Tibial nerve (tissue), 4 donors: Measurements from ENCODE around the gene TPRG1L. TPM values are rescaled to one million over a fixed set of nuclear protein-coding genes. Genes with fewer than 3 reads are reported as not detected.

Experiments
- DNase-seq, 2 donors: peaks; one replicate each; pipeline ENCODE4 v3.0.0-alpha.2; 2019; ENCODE audit warnings: low spot score in 2 of 2
- H3K27ac ChIP-seq, 4 donors: fragments of 200-600 bp; sonication (generic) in 3 of 4; one replicate each; pipeline ENCODE4 v1.5.1; 2017 to 2019; ENCODE audit warnings: mild to moderate bottlenecking in 1 of 4
- H3K27me3 ChIP-seq, 2 donors: fragments of 200-600 bp; sonication (generic) in 1 of 2; one replicate each; pipeline versions ENCODE4 v1.5.1 to v1.6.0; 2017 to 2019
- H3K36me3 ChIP-seq, 3 donors: fragments of 200-600 bp; sonication (generic); one replicate each; pipeline ENCODE4 v1.5.1; 2018 to 2019
- H3K4me1 ChIP-seq, 4 donors: fragments of 200-600 bp; sonication (generic) in 3 of 4; one replicate each; pipeline ENCODE4 v1.5.1; 2017 to 2019
- H3K4me3 ChIP-seq, 4 donors: fragments of 200-600 bp; sonication (generic) in 3 of 4; one replicate each; pipeline ENCODE4 v1.5.1; 2017 to 2019; ENCODE audit warnings: mild to moderate bottlenecking in 1 of 4, moderate library complexity in 1 of 4
- H3K9me3 ChIP-seq, 4 donors: fragments of 200-600 bp; sonication (generic) in 3 of 4; one replicate each; pipeline ENCODE4 v1.5.1; 2017 to 2019
- CTCF ChIP-seq, 5 experiments: fragments of 200-600 bp in 3 of 5; fragments of 450-650 bp in 2 of 5; sonication (generic) in 3 of 5; IDR thresholded peaks; one replicate each; pipeline ENCODE4 v1.5.1; 2016 to 2019; ENCODE audit warnings: antibody characterized with exemption in 5 of 5, mild to moderate bottlenecking in 3 of 5, moderate library complexity in 2 of 5
- EP300 ChIP-seq, 2 donors: sonication (generic); formaldehyde crosslinking; IDR thresholded peaks; one replicate each; pipeline ENCODE4 v1.6.1; 2017; ENCODE audit warnings: antibody characterized with exemption in 2 of 2, mild to moderate bottlenecking in 1 of 2
- POLR2A ChIP-seq, 2 donors: fragments of 450-650 bp; IDR thresholded peaks; one replicate each; pipeline ENCODE4 v1.6.1; 2017; ENCODE audit warnings: antibody characterized with exemption in 2 of 2, mild to moderate bottlenecking in 2 of 2, moderate library complexity in 2 of 2
- WGBS, 2 donors: methylation state at CpG; one replicate each; pipeline ENCODE4 v1.1.5; 2018; 5-methylcytosine and 5-hydroxymethylcytosine counted together
- total RNA-seq, 4 donors: library from RNA; depleted of rRNA; stranded (reverse); fragments of >200 nt; gene quantifications; one replicate each; pipeline ENCODE4 v1.1.0, GENCODE V29; 2016

Gene TPRG1L
- total RNA-seq, 4 donors from 2014 or later, result 26.7 to 39.8 (median 34.7) TPM

GRCh38 chr1:3604468-3604974 lies 20.3 kb upstream of the TPRG1L start:
- 82 to 89% methylated on average over 7 to 8 of the region's 8 CpGs for WGBS, 2 donors
- no peak overlapping the region for H3K27ac ChIP-seq
- H3K4me1 ChIP-seq, result peaks cover 0 to 4% (median 0%) of the 10 kb centered on the region in 4 donors
- peaks cover 0 to 4% of the 10 kb centered on the region in 2 donors for H3K27me3 ChIP-seq
- H3K4me3 ChIP-seq, result no peak overlapping the region
- no peak for DNase-seq
- no peaks in the 10 kb centered on the region for H3K9me3 ChIP-seq
- H3K36me3 ChIP-seq, result no peaks in the 10 kb centered on the region
- TF ChIP-seq POLR2A (IDR thresholded peaks at IDR 0.05) (no peak), EP300 (IDR thresholded peaks at IDR 0.05) (no peak), CTCF (IDR thresholded peaks at IDR 0.05) (no peak)

GRCh38 chr1:3604997-3605823 lies 19.6 kb upstream of the TPRG1L start:
- TF ChIP-seq CTCF (IDR thresholded peaks at IDR 0.05) (no peak), EP300 (IDR thresholded peaks at IDR 0.05) (no peak), POLR2A (IDR thresholded peaks at IDR 0.05) (no peak)
- Histone ChIP-seq H3K36me3 (no peaks in the 10 kb centered on the region), H3K9me3 (no peaks in the 10 kb centered on the region), H3K4me1 (peaks cover 0 to 11% (median under 1%) of the 10 kb centered on the region in 4 donors), H3K27me3 (peaks cover 0 to 11% of the 10 kb centered on the region in 2 donors), H3K27ac (no peak overlapping the region), H3K4me3 (no peak overlapping the region)
- WGBS, 2 donors, result 86 to 91% methylated on average over 7 of the region's 7 CpGs
- DNase-seq, result no peak

GRCh38 chr1:3606779-3607702 lies 17.8 kb upstream of the TPRG1L start:
- WGBS, 2 donors, result 85 to 87% methylated on average over 22 to 23 of the region's 23 CpGs
- no peak overlapping the region for H3K27ac ChIP-seq
- no peak for DNase-seq
- no peak overlapping the region for H3K4me3 ChIP-seq
- TF ChIP-seq POLR2A (IDR thresholded peaks at IDR 0.05), result no peak
- no peak for TF ChIP-seq EP300 (IDR thresholded peaks at IDR 0.05)
- TF ChIP-seq CTCF (IDR thresholded peaks at IDR 0.05), result no peak
- peaks cover 0 to 29% (median 15%) of the 10 kb centered on the region in 4 donors for H3K4me1 ChIP-seq
- H3K36me3 ChIP-seq, result no peaks in the 10 kb centered on the region
- no peaks in the 10 kb centered on the region for H3K9me3 ChIP-seq
- H3K27me3 ChIP-seq, result peaks cover 0 to 27% of the 10 kb centered on the region in 2 donors

GRCh38 chr1:3607703-3608065 lies 17.1 kb upstream of the TPRG1L start:
- WGBS, 2 donors, result 78 to 79% methylated on average over 14 to 16 of the region's 18 CpGs
- H3K36me3 ChIP-seq, result no peaks in the 10 kb centered on the region
- no peak for DNase-seq
- TF ChIP-seq EP300 (IDR thresholded peaks at IDR 0.05), result no peak
- no peak for TF ChIP-seq POLR2A (IDR thresholded peaks at IDR 0.05)
- no peak for TF ChIP-seq CTCF (IDR thresholded peaks at IDR 0.05)
- H3K4me3 ChIP-seq, result no peak overlapping the region
- no peak overlapping the region for H3K27ac ChIP-seq
- peaks cover 0 to 28% of the 10 kb centered on the region in 2 donors for H3K27me3 ChIP-seq
- no peaks in the 10 kb centered on the region for H3K9me3 ChIP-seq
- H3K4me1 ChIP-seq, result peaks cover 0 to 30% (median 16%) of the 10 kb centered on the region in 4 donors
